ENCODE measurements around the gene IDS. TPM values are rescaled to one million over a fixed set of nuclear protein-coding genes. Genes with fewer than 3 reads are reported as not detected.

Gene IDS
- total RNA-seq, 4 donors from 2014 or later: 80.2 to 91.0 (median 86.4) TPM

GRCh38 chrX:149433451-149433850 is 71.7 kb downstream of the IDS start:
- intact Hi-C loops (cut with DNase I): no loop called here
- WGBS: 63% methylated on average over 4 of the region's 4 CpGs
- H3K9me3 ChIP-seq: peaks cover 0 to 8% (median 0%) of the 10 kb centered on the region in 4 donors

GRCh38 chrX:149433051-149433450 is 72.1 kb downstream of the IDS start:
- Histone ChIP-seq H3K36me3 (no peaks in the 10 kb centered on the region), H3K27me3 (no peaks in the 10 kb centered on the region), H3K4me1 (no peaks in the 10 kb centered on the region), H3K9me3 (peaks cover 0 to 8% (median 0%) of the 10 kb centered on the region in 4 donors), H3K27ac (replicated peaks in 1 of 4) (no peak overlapping the region), H3K4me3 (no peak overlapping the region)
- 86% methylated on average over 4 of the region's 4 CpGs for WGBS
- DNase-seq (ENCODE audit: extremely low spot score): no peak
- TF ChIP-seq POLR2A (IDR thresholded peaks at IDR 0.05; ENCODE audit: low read depth) (no peak), EP300 (IDR thresholded peaks at IDR 0.05) (no peak), POLR2AphosphoS5 (IDR thresholded peaks at IDR 0.05) (no peak)
- TF ChIP-seq, protein P1, sequence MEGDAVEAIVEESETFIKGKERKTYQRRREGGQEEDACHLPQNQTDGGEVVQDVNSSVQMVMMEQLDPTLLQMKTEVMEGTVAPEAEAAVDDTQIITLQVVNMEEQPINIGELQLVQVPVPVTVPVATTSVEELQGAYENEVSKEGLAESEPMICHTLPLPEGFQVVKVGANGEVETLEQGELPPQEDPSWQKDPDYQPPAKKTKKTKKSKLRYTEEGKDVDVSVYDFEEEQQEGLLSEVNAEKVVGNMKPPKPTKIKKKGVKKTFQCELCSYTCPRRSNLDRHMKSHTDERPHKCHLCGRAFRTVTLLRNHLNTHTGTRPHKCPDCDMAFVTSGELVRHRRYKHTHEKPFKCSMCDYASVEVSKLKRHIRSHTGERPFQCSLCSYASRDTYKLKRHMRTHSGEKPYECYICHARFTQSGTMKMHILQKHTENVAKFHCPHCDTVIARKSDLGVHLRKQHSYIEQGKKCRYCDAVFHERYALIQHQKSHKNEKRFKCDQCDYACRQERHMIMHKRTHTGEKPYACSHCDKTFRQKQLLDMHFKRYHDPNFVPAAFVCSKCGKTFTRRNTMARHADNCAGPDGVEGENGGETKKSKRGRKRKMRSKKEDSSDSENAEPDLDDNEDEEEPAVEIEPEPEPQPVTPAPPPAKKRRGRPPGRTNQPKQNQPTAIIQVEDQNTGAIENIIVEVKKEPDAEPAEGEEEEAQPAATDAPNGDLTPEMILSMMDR (IDR thresholded peaks at IDR 0.05): no peak
- intact Hi-C loops (cut with DNase I): no loop called here

More at GRCh38 chrX:149433451-149433850, 71.7 kb downstream of the IDS start:
- TF ChIP-seq EP300 (IDR thresholded peaks at IDR 0.05) (no peak), POLR2A (IDR thresholded peaks at IDR 0.05; ENCODE audit: low read depth) (no peak), POLR2AphosphoS5 (IDR thresholded peaks at IDR 0.05) (no peak)
- TF ChIP-seq, protein P1 (IDR thresholded peaks at IDR 0.05): no peak
- Histone ChIP-seq H3K36me3 (no peaks in the 10 kb centered on the region), H3K4me3 (no peak overlapping the region), H3K4me1 (no peaks in the 10 kb centered on the region), H3K27me3 (no peaks in the 10 kb centered on the region), H3K27ac (replicated peaks in 1 of 4) (no peak overlapping the region)
- DNase-seq (ENCODE audit: extremely low spot score): no peak

Other genes with a start within 250 kb of the IDS start
- 10 to 100 TPM; 11.9 to 33.6 (median 17.8) TPM for gene EOLA1, start 35.7 kb upstream of the IDS start, total RNA-seq
- gene HSFX3, start 44.6 kb upstream of the IDS start, total RNA-seq: not detected
- not detected for gene MAGEA9B, start 82.2 kb upstream of the IDS start, total RNA-seq
- gene HSFX2, start 90.0 kb upstream of the IDS start, total RNA-seq: under 1 TPM in 1 of 4 donors, not detected in 3; 0.45 TPM
- gene TMEM185A, start 126.5 kb upstream of the IDS start, total RNA-seq: 10 to 100 TPM; 11.2 to 26.2 (median 16.5) TPM
- not detected for gene MAGEA11, start 206.8 kb upstream of the IDS start, total RNA-seq